ENCODE measurements around the gene ISM2.

GRCh38 chr14:77488558-77488957 is 10.1 kb downstream of the ISM2 start:
- TF ChIP-seq CTCF (IDR thresholded peaks at IDR 0.05; ENCODE audit: borderline replicate concordance, extremely low read depth, low read length, poor library complexity, severe bottlenecking) (no peak), EZH2 (IDR thresholded peaks at IDR 0.05; ENCODE audit: borderline replicate concordance, low read depth, low read length, severe bottlenecking) (no peak)

Data from DND-41 (cell line).